ENCODE measurements around the gene ESYT3.
"Not testable (repeated sequence)": the region's sequence is repeated elsewhere in the genome, so short reads cannot be mapped to it uniquely, and the experiment has no call there.

The ESYT3 gene

DNA sequence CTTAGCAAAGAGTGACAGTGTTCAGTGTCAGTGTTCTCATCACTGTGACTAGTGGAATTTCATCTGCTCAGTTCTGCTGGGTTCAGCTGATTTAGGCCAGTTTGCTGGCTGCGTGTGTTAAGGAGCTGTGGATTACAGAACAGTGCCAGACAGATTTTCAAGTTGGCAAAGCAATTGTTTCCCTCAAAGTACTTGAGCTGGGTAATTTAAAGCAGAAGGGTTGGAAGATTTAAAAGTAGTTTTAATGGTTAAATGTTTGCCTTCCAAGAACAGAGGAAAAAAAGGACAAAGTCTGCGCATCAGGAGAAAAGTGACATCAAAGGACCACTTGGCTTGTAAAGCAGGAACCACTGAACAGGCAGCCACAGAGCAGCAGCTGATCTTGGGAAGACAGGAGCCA, 8.7 kb downstream of the ESYT3 start:
- DNase-seq (ENCODE audit: low spot score), result no peak

DNA sequence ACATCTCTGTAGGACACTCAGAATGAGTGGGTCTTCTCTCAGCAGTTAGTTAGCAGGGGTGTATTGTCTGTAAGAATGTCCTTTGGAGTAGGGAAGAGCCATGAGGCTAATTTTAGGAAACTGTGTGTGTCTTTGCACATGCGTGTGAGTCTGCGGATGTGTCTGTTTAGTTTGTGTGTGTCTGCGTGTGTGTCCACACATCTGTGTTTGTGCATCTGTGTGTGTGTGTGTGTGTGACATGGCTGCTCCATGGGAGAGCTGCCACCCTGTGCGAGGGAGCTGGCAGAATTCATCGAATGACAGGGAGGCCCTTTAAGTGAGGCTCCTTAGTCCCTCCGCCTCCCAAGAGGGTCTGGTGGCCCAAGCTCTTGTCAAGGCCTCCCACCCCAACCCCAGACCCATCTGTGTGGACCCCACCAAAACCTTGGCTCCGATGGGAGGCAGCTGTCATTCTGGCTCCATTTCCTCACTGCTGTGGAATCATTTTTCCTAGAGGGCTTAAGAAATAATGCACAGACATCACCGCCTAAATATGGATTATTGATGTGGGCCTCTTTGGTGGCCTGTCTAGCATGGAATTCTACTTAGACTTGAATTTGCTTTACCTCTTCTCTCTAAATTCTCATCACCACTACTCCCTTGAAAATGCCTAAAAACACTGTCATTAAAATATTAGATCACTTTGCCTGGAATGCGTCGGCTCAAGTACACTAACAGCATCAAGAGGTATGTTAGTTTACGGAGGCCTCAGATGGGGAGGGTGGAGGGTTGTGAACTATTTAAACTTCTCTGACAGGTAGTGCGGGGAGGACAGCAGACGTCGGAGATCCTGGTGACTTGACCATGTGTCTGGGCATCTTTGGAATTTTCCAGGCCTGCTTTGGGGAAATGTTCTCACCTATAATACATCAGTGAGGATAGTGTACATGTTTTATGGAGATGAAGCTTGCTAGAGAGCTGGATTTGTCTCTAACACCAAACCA, 9.4 kb downstream of the ESYT3 start:
- DNase-seq (ENCODE audit: low spot score), result no peak

DNA sequence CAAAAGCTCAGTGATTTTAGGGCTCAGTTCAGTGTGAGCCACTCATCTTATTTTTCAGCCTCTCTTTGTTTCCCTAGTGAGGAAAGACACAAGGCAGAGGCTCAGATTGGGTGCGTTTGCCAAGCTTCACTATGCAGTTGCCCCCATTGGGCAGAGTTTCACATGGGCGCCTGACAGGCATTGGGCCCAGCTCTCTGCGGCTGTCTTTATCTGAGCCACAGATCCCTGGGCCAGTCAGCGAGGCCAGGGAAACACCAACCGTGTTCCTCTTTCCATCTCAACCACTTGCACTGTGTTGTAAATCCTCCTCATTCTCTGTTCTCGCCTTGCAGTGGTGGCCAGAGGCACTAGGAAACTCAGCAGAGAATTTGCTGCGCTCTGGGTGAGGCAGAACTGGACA, 10.8 kb downstream of the ESYT3 start:
- no peak for DNase-seq (ENCODE audit: low spot score)

DNA sequence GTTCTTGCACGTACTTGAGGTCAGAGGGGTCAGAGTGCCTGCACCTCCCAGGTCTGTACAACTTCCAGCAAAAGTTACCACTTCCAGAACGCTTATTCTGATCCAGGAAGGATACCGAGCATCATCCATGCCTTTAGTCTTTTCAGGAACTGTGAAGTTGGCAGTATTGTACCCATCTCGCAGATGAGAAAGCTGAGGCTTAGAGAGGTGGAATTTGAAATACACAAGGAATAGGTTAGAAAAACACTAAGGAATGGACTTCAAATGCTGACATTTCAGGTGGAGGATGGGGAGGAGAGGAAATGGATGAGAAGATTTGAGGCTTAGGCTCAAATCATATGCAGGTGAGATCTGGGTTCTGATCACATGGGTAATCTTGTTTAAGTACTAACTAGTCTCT, 11.2 kb downstream of the ESYT3 start:
- DNase-seq (ENCODE audit: low spot score), result no peak

DNA sequence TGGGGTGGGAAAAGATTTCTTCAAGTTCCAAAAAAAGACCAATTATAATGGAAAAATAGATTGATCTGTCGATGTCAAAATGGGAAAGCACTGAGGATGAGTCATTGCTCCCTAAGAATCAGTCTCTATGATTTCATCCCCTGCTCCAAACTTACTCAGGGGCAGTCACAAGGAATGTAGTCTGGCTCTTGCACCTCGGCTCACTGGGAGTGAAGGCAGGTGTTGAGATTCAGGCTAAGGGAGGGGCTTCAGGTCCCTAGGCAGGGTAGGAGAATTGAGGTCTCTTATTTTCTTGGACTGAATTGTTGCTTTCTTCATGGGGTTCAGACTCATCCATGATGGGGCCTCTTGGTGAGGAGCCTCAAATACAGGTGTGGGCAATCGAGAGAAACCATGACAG, 14.2 kb downstream of the ESYT3 start:
- DNase-seq (ENCODE audit: low spot score), result no peak

DNA sequence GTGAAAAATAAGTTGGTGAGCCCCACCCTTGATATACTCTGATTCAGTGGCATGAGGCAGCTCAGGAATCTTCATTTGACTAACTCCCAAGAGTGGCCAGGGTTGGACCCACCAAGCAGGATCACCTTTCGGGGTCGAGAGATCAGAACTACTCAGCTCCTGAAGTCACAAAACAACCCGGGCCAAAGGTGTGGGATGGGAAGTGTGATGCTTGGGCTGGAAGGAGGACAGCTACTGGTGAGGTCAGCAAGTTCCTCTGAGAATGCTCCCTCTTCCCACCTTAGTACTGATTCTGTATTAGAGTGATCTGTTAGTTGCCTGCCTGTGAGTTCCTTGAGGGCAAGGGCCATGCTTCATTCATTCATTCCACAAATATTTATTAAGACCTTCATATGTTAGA, 15.1 kb downstream of the ESYT3 start:
- no peak for DNase-seq (ENCODE audit: low spot score)

DNA sequence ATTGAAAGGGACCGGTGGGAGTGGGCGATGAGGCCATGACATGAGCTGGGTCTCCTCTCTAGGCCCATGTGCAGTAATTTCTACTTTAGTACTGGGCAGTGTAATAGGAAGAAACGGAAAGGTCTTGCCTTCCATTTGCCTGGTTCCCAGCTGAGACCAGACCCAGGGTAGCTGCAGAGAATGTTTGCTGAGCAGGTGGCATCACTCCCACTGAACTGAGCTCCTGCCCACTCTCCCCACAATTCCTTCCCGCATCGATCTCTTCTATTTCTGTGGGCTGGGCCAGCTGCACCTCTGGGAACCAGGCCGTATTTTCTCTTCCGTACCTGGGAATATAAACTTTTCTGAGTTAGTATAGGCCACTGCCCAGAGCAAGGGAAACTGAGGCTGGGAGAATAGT, 15.8 kb downstream of the ESYT3 start:
- no peak for DNase-seq (ENCODE audit: low spot score)

DNA sequence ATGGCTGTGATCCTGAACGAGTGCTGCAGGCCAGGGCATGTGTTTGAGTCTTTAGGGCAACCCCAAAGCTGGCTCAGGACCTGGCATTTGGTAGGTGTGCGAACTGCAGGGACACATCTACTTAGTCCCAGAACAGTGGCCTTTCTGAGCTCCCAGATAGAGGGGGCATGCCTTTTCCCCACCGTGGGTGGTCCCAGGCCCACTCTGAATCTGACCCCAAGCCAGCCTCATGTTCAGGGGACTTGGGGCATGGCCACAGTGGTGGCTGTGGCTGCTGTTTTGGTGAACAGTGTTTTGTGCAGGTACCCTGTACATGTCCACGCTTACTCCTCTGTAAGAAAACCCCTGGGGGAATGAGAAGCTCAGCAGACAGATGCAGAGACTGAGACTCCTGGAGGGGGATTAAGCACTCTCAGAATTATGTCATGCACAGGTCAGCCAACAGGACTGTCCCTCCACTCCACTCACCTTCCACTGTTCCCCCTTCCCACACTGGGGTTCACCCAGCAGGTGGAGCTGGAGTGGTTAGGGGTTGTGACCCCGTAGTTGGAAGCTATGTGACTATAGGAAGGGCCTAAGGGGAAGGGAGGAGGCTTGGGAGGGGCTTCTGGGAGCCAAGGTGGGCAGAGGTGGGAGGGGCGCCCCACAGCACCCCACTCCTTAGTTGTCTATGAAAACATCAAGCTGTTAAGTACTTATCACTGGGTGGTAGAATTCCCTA, 16.4 kb downstream of the ESYT3 start:
- no peak for DNase-seq (ENCODE audit: low spot score)

DNA sequence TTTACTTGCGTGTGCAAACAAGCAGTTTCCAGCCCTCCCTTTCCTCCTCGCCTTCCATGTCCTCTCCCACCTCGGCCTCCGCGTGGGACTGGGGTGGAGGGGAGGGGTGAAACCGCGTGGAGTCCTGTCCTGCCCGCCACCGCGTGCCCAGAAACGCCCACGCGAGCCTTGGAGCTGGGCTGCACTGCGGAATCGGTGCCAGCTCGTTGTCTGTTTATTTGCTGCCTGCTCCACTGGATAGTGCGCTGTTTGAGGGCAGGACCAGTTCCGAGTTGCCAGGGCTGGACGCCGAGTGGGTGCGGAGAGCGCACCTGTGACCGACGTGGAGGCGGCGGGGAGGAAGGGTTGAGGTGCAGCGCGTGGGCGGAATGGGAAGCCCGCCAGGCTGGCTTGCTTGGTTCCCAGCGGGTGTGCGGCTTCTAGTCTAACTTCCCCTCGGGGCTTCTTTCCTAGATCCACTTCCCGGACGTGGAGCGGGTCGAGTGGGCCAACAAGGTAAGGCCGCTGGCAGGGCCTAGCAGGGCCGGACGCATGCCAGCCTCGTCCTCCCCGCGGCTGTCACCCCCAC, 17.3 kb downstream of the ESYT3 start:
- DNase-seq (ENCODE audit: low spot score), result no peak

DNA sequence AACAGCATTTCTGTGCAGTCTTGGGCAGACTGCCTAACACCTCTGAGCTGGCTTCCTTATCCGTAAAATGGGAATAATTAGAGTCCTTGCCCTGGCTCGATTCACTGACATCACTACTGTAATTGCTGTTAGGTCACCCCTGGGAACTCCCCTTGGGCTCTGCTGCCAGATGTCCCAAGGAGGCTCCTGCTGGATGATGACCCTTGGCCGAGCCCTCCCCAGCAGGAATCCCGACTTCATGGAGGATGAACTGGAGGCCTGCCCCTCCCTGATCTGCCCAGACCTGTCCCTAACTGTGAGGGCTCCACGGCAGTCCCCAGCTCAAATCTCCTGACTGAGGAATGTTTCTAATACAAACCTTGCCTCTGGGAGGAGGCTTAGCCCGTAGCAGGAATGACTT, 18.0 kb downstream of the ESYT3 start:
- no peak for DNase-seq (ENCODE audit: low spot score)

DNA sequence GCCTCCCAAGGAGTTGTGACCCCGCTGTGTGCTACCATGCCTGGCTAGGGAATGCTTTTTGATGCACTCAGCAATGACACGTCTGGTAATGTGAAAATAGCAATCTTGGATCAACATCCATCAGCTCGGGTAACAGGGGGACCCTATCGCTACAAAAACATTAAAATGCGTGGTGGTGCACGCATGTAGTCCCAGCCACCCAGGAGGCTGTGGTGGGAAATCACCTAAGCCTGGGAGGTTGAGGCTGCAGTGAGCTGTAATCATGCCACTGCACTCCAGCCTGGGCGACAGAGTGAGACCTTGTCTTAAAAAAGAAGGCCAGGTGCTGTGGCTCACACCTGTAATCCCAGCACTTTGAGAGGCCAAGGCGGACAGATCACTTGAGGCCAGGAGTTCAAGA, 19.5 kb downstream of the ESYT3 start:
- DNase-seq (ENCODE audit: low spot score), result not testable (repeated sequence)

DNA sequence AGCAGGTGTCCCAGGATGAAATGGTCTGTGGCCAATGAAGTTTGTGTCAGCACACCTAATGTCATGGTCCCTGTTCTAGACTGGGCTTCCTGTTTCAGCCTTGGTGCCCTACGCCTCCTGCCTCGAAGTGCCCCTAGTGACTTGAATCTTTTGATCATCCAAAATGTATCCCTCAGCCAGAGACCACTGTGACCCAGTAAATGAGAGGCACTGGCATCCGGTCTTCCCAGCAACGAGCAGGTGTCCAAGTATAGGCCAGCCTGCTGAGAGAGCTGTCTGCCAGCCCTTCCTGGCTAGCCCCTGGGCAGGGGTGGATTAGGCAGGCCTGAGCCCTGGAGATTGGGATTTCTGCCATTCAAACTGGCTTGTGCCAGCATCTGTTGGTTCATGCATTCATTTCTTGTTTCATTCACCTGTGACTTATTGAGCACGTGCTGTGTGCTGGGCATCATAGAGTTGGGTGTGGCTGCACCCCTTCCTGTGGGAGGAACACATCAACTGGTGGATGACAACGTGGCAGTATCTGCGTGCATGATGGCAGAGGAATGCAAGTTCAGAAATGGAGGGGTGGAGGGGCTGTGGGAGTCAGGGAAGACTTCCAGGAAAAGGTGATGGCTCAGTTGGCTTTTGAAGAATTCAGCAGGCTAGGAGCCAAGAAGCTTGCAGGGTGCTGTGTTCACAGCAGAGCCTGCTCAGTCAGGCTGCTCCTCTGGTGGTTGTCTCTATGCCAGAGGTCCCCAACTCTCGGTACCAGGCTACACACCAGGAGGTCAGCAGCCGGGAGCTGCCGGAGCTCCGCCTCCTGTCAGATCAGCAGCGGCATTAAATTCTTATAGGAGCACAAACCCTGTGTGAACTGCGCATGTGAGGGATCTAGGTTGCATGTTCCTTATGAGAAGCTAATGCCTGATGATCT, 21.6 kb downstream of the ESYT3 start:
- DNase-seq (ENCODE audit: low spot score), result peak; percentile 38

DNA sequence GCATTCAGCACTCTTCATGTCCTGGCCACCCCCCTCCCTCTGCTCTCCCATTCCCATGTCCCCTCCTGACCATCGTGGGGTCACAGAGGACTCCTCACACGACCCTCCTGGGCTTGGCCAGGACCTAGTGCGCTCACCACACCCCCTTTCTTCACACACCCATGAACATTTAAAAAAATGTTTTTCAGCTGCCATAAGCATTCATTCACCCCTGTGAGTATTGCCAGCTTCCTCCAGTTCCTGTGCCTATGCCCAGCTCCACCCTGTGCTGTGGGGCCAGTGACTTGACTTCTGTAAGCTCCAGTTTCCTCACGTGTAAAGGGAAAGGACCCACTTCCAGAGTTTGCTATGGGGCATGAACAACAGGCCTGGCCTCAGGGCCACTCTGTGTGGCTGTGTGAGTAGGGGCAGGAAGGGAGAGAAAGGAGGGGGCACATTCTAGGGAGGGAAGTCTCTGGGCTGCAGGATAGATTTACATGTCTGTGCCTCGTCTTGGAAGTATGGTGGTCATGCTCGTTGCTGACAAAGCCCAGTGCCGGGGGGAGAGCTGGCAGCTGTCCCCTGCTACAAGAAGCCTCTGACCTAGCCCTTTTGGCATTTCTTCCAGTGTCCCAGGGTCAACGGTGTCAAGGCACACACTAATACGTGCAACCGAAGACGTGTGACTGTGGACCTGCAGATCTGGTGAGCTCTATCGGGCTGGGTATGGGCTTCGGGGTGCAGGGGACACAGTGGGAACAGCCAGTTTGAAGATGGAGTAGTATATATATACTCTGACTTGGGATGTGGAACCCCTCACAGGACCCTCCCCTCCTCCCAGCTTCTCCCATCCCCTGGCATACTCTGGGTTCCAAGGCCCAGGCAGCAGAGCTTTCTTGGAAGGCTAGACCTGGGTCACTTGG, 22.8 kb downstream of the ESYT3 start:
- no peak for DNase-seq (ENCODE audit: low spot score)

DNA sequence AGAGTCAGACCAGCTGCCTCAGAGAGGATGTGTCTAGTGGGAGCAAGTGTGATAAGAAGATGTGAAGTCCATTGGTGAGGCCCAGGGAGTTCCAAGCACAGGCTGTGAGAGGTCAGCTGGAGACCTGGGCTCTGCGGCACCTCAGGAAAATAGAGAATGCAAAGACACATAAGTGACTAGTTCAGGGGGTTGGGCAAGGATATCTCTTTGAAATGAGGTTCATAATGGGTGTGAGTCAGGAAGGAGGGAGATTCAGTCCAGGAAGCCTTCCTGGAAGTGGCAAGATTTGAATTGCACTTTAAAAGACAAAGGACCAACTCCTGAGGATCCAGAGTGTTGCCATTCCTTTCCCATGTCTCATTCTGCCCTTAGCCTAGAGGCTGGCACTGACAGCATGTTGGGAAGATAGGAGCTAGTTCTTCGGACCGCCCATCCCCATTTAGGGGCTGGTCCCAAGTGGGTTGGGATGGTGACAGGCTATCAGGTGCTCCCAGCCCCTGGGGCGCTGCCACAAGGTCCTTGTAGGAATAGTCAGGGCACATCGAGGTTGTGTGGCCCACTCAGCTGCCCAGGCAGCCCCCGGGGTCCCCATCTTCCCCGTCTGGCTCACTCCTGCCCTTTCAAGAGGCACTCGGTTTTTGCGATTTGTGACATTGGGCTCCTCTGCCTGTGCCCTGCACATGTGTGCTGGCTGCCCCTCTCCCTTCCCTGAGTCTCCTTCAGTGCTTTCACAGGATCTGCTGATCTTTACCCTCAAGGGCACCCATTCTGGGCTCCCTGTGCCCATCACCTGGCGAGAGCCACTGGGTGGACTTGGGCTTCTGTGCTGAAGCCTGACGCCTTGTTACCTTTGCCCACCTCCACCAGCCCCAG, 23.7 kb downstream of the ESYT3 start:
- no peak for DNase-seq (ENCODE audit: low spot score)

DNA sequence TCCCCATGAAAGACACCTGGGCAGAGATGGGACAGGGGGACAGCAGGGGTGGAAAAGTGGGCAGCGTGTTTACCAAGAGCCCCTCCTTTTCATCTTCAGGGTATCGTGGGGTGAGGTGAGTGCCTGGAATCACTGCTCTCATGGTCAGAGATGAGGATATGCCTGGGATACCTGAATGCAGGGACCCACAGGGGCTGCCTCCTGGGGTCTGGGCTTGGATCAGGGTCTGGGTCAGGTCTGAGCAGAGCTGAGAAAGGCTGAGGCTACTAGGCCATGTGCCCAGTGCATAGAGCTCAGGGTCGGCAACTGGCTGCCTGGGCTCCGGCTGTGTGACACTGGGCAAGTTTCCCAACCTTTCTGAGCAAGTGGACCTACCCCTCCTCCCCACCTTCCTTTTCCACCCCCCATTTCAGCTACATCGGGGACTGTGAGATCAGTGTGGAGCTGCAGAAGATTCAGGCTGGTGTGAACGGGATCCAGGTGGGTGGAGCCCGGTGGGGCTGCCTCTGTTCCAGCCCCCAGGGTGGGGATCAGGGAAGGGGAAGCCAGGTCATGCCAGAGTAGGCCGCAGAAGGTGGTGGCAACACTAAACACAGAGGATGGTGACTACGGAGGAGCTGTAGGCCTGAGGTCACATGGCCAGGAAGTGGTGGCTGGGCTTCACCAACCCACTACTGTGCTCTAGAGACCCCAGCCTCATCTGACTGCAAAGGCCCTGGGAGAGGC, 24.5 kb downstream of the ESYT3 start:
- no peak for DNase-seq (ENCODE audit: low spot score)

DNA sequence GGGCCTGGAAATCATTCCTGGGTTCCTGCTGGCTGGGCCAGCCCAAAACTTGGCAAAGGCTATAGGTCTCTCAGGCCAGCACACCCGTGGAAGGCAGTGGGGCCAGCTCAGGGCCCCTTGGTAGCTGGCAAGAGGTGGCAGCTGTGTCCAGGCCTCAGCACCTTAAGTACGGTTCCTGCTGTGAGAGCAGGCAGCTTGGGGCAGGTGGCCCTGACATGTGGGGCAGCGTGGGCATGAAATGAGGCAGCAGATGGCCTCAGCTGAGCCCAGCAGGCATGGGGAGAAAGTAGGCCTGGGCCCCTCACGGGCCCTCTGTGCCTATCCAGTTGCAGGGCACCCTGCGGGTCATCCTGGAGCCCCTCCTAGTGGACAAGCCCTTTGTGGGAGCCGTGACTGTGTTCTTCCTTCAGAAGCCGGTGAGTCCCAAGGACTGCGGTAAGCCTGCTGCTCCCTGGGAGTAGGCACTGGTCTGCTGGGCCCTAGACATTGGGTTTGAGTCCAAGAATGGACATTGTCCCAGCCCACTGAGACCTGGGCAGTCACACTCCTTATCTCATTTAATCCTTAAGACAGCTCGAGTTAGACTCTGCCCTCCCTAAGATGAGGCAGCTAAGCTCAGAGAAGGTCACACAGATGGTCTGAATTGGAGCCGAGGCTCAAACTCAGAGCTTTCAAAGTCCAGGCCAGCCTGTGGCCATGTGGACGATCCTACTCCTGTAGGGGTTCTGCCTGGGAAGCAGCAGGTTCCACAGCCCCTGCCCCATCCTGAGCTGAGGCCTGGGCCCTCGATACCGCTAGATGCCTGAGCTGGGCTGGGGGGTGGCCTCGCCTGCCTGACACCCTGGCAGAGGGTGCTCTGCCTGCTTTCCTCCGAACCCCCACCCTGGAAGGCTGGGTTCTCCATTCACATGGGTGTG, 25.5 kb downstream of the ESYT3 start:
- peak; percentile 37 for DNase-seq (ENCODE audit: low spot score)

DNA sequence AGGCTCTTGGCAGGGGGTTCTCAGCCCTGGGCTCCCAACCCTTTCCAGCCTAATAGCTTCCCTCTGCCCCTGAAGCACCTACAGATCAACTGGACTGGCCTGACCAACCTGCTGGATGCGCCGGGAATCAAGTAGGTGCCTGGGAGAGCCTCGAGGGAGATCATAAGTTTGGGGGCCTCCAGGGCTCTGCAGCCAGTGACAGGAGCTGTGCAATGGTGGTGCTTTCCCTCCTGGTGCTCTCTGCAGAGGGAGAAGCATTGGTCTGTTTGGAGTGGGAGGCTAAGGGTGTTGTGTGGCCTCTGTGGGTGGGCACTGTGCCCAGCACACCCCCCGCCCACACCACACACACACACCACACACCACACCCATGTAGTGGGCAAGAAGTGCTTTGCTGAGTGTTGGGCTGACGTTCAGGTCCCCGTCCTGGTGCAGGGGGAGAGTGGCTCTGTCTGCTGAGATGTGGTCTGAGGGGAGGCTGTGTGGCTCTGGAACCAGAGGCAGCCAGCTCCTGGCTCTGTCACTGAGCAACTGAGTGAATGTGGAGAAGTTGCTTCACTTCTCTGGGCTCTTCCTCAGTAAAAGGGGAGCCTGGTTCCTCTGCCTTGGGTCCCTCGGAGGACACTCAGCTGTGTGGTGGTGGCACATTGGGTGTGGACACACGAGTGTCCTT, 26.3 kb downstream of the ESYT3 start:
- DNase-seq (ENCODE audit: low spot score), result no peak
